Measurements from ENCODE around the gene EZR. TPM values are rescaled to one million over a fixed set of nuclear protein-coding genes. Genes with fewer than 3 reads are reported as not detected.

EZR gene
- total and polyA plus RNA-seq, 9 of the 15 experiments (the other 6 are each of a cell fraction or from before 2014, with no cell fraction given) = 36.5 to 162 (median 104) TPM

GRCh38 chr6:158744986-158745430 lies 74.2 kb downstream of the EZR start:
- POLR2A ChIA-PET = interaction anchor here (0.7 to 1.0 kb wide), 4 partner anchors 21 to 152 kb away, joined by 3 to 4 read pairs (median 3); no protein-coding TSS in a partner anchor
- WGBS (ENCODE audit: insufficient coverage, low coverage, missing lambda C conversion rate) = 21% methylated on average over 5 of the region's 5 CpGs
- H3K36me3 ChIP-seq (ENCODE audit: control insufficient read depth, insufficient read depth, low read length) = no peaks in the 10 kb centered on the region
- H3K79me2 ChIP-seq (ENCODE audit: control insufficient read depth, insufficient read depth, low read length) = no peaks in the 10 kb centered on the region
- ATAC-seq (peak; percentile 60; the same call in 2 of the 3 replicates), DNase-seq (ENCODE audit: extremely low read depth in 1 of 4, low spot score in 3 of 4) (peak in 1 of 4 experiments; percentile 29), FAIRE-seq (no peak)
- H3K27me3 ChIP-seq (ENCODE audit: control insufficient read depth in 2 of 2, insufficient read depth in 2 of 2, low read length in 2 of 2) = peaks cover 0 to 9% of the 10 kb centered on the region in 2 experiments; a peak in 2 of 5 replicates
- intact Hi-C loops (cut with micrococcal nuclease) (no loop called here), in situ Hi-C loops (cut with MboI) (no loop called here)
- peak overlapping the region; percentile 3; the same call in 1 of the 2 replicates for H2AFZ ChIP-seq (ENCODE audit: low read depth, low read length)
- H3K4me3 ChIP-seq = no peak overlapping the region
- no TSS peak for BruUV-seq (replicated peaks)
- H3K9me3 ChIP-seq (replicated peaks; ENCODE audit: control insufficient read depth, insufficient read depth, low read depth, low read length) = no peaks in the 10 kb centered on the region
- H3K4me2 ChIP-seq (ENCODE audit: insufficient read depth, low read length) = no peak overlapping the region
- no peaks in the 10 kb centered on the region; a peak in 3 of 5 replicates for H3K4me1 ChIP-seq (replicated peaks in 1 of 2; ENCODE audit: control insufficient read depth in 2 of 2, insufficient read depth in 2 of 2, low read length in 2 of 2)
- H4K20me1 ChIP-seq (replicated peaks; ENCODE audit: control insufficient read depth, insufficient read depth, low read length) = no peaks in the 10 kb centered on the region
- no peak overlapping the region for H3K27ac ChIP-seq (ENCODE audit: extremely low read depth, low read depth, low read length)
- no peak overlapping the region for H3K9ac ChIP-seq (ENCODE audit: insufficient read depth in 1 of 2, low read depth in 2 of 2, low read length in 2 of 2)
- CTCF ChIA-PET (ENCODE audit: low intra/inter-chr PET ratio) = no interaction called here
- no peaks in the 10 kb centered on the region for H3K9me1 ChIP-seq (ENCODE audit: control insufficient read depth, insufficient read depth, low read length)
- TF ChIP-seq MAFK (IDR thresholded peaks at IDR 0.05; ENCODE audit: low read length) (peak; percentile 24; the same call in 1 of the 2 replicates), NCOA4 (IDR thresholded peaks at IDR 0.05; ENCODE audit: partially characterized antibody) (no peak), ZNF639 (CRISPR knock-in tag; conservative IDR thresholded peaks at IDR 0.05 in 1 of 2, IDR thresholded peaks at IDR 0.05 in 1 of 2) (no peak), NFE2 (IDR thresholded peaks at IDR 0.05; ENCODE audit: low read depth) (peak; percentile 60), HOXB6 (CRISPR knock-in tag; IDR thresholded peaks at IDR 0.05; ENCODE audit: borderline replicate concordance) (no peak), GATAD2A (IDR thresholded peaks at IDR 0.05) (no peak), RFX1 (IDR thresholded peaks at IDR 0.05) (peak; percentile 14; the same call in 1 of the 2 replicates), NELFE (IDR thresholded peaks at IDR 0.05; ENCODE audit: insufficient read depth, insufficient read length) (no peak), ZNF354B (CRISPR knock-in tag; IDR thresholded peaks at IDR 0.05) (peak; percentile 17; the same call in 1 of the 2 replicates), ZNF507 (tag; conservative IDR thresholded peaks at IDR 0.05) (peak; percentile 35; the same call in 1 of the 2 replicates), CHCHD3 (CRISPR knock-in tag; IDR thresholded peaks at IDR 0.05) (no peak), PKNOX1 (IDR thresholded peaks at IDR 0.05) (peak; percentile 35; the same call in 1 of the 2 replicates), ZNF133 (CRISPR knock-in tag; IDR thresholded peaks at IDR 0.05) (no peak)
